Activated CD8-positive, alpha-beta memory T cell treated with anti-CD3 and anti-CD28 coated beads, Interleukin-2, amount 50 U/mL, for 4 hours (primary cell): Measurements from ENCODE around the gene DGKE.

Source experiments
- DNase-seq: peaks from one replicate; pipeline ENCODE4 v3.0.0-alpha.2; 2020

The DGKE gene

DNA sequence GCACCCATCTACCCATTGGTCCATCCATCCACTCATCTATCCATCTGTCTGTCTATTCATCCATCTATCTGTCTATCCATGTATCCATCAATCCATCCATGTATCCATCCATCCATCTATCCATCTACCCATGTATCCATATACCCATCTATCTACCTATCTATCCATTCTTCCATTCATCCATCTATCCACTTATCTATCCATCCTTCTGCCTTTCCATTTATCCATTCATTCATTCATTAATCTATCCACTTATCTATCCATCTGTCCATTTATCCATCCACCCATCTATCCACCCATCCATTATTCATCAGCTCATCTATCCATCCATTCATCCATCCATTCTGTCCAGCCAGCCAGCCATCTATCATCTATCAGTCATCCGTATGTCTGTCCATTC lies 58.4 kb downstream of the DGKE start:
- DNase-seq, result no peak

DNA sequence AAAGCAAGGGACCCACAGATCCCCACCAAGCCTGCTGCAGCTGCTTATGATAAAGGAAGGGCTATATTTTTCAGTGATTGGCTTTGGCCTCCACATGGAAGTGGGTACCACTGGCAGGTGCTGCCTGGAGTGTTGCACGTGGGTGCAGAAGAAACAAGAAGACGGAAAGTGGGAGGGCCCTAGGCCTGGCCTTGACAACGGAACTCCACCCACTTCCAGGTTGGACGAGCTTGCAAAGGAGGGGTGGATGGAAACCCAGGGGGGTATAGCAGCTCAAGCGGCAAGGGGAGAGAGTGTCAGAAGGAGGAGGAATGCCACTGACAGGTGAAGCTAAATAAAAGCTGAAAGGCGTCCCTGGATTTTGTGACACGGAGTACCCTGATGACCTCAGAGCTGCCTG lies 59.6 kb downstream of the DGKE start:
- no peak for DNase-seq

DNA sequence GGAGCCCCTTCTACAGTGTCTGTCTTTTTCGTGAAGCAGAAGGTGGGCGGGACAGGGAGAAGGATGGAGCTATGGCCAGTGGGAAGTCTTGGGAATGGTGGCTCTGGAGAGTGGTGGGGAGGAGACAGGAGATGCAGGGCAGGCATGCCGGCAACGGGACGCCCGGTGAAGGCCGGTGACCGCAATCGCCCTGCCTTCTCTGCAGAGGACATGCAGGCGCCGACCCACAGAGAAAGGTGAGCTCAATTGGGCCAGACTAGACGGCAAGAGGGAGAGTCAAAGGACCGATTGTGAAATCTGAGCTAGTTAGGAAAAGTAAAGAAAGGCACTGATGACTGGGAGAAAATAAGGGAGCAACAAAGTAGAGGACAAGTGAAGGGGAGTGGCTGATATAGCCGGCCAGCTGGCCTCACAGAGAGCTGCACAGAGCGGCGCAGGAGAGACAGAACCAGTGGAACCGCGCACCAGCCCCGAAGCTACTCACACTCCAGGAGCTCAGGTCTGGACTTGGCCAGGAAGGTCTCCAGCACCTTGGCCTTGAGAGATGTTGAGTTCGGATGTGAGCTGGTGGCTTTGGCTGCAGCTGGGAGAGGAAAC lies 61.0 kb downstream of the DGKE start:
- no peak for DNase-seq

DNA sequence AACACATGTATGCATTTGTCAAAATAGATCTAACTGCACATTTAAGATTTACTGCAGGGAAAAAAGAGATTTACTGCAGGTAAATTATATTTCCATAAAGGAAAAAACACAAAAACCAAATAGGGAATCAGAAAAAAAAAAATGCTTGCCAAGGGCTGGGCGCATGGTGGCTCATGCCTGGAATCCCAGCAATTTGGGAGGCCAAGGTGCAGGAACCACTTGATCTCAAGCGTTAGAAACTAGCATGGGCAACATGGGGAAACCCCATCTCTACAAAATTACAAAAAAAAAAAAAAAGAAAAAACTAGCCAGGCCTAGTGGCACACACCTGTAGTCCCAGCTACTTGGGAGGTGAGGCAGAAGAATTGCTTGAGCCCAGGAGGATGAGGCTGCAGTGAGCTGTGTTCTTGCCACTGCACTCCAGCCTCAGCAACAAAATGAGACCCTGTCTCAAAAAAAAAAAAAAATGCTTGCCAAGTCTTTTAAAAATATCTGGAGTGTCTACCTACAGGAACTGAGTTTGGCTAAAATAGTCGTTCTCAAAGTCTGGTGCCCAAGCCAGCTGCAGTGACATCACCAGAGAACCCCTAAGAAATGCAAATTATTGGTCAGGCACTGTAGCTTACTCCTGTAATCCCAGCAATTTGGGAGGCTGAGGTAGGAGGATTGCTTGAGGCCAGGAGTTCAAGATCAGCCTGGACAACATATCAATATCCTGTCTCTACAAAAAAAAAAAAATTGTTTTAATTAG lies 62.4 kb downstream of the DGKE start:
- no peak for DNase-seq

DNA sequence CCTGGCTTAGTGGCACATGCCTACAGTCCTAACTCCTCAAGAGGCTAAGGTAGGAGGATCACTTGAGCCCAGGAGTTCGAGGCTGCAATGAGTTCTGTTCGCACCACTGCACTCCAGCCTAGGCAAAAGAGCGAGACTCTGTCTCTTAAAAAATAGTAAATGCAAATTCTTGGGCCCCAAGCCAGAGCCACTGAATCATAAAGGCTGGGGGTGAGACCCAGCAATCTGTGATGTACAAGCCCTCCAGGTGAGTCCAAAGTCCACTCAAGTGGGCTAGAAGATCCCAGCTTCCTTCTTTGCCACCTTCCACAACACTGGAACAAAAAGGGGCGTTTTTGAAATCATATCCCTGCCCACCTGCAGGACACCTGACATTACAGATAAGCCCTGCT lies 63.0 kb downstream of the DGKE start:
- DNase-seq, result no peak

DNA sequence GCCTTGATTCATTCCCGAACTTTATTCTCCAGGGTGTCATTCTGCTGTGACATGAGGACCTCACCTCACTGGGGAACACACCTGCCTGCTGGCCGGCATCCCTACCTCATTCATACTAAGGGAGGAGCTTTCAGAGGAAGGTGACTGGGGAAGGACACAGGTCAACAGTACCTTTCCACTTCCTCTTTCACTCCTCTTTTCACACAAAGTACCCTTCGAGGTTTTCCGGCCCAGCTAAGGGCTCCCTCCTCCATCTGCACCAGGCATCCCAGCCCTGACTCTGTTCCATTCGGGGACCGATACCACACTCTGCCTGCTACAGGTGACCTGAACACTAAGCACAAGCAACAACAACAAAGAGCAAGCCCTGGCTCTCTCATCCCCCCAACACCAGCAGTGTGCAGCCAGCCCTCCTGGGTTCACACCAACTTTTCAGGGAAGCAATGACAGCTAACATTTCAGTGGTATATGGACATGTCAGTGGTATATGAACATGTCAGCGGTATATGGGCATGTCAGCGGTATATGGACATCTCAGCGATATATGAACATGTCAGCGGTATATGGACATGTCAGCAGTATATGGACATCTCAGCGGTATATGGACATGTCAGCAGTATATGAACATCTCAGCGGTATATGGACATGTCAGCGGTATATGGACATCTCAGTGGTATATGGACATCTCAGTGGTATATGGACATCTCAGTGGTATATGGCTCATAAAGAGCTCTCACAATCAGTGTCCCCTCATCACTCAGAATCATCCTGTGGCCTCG lies 63.9 kb downstream of the DGKE start:
- DNase-seq, result no peak

DNA sequence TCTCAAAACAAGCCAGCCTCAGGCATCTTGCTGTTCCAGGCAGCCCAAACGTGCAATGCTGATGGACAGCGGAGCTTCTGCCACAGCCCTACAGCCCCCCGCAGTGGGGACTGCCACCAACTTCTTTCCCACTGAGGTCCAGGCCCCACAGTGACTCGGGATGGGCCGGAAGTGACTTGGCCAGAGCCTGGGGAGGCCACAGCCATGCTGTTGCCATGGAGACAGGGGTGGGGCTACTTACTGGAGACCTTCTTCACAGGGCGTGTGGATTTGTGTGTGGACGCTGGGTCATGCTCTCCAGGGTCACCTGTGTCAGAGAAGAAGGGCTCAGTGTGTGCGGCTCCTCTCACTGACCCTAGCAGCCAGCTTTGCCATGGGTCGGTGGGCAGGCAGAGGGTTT lies 64.9 kb downstream of the DGKE start:
- no peak for DNase-seq

DNA sequence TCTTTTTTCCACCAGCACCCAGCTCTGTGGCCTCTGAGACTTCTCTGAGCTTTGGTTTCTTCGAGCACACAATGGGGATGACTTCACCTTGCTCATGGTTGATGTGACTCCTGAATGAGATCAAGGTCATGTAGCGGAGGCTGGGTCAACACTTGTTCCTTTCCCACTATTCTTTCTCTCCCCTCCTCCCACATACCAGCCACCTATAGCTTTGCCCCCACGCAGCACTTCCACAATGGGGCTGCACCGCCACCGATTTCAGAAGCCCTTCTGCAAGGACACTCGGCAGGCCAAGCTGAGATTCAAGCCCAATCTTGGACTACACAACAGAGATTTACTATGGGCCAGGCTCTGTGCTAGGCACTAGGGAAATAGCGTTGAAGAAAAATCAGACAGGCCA lies 65.5 kb downstream of the DGKE start:
- no peak for DNase-seq

DNA sequence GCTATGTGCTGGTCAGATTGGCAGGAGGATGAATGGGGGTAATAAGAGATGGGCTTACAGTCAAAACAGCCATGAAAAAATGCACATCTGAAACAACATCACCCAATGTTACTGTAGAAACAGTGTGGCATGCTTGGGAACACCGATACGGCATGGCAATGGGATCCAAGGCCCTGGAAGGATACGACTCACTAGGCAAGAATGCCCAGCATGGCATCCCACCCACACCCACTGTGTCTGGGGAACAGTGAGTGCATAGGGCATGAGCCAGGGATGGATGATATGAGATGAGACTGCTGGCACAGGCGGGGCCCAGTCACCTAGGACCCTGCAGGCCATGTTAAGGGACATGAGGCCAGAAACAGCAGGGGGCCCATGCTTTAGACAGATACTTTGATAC lies 68.4 kb downstream of the DGKE start:
- DNase-seq, result no peak

DNA sequence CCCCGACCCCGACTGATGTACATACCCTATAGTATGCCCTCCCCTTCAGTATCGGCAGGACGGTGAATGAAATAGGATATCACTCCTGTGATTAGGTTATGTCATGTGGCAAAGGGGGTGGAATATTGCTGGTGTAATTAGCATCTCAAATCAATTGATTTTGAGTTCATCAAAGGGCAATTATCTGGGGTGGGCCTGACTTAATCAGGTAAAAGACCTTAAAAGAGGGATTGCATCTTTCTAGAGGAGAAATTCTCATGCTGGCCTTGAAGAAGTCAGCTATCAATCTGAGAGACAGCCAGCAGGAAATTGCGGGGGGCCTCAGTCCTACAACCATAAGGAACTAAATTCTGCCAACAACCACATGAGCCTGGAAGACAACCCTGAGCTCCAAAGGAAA lies 69.6 kb downstream of the DGKE start:
- no peak for DNase-seq

DNA sequence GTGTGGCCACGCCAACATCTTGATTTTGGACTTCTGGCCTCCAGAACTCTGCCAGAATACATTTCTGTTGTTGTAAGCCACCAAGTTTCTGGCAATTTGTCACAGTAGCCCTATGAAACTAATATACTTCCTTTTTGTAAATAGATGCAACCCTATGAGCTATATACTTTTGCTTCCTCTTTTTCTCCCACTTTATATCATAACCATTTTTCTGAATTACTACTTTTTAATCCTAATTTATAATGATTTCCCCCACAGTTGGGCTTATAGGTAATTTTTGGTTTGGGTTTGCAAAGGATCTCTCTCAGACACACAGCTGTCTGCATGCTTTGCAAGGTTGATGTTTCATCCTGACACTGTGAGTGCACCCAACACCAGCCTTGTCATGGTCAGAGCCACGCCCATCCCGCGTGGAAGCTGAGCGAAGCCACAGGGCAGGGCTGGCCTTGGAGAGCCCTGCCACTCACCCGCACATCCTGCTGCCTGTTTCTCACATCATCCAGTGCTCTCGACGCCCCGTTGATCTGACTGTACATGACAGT lies 74.1 kb downstream of the DGKE start:
- no peak for DNase-seq

DNA sequence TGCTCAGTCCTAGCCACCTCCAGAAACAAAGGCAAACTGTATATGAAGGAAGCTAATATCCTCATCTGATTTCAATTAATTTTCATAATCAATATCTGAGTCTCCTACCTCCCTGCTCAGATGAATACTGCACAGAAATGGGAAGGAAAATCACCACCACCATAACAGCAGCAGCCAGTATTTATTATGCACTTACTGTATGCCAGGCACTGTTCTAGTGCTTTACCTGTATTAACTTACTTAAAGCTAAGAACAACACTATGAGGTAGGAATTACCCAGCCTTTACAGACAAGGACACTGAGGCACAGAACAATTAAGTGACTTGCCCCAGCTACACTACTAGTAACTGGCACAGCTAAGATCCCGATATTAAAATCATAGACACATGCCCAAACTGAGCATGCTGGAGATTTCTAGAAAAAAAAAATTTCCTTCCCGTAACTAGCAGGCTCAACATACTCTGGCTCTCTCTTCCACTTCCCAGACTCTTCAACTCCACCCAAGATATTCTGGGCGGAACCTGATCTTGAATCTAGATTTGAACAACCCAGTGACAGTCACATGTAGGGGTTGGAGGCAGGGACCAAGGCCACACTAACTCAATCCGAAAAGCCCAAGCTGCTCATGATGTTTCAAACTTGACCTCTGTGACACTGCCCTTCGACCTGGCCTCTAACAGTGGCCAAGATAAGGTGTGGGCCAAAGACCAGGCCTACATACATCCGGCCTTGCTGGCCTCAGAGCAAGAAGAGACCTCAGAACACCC lies 76.0 kb downstream of the DGKE start:
- no peak for DNase-seq

DNA sequence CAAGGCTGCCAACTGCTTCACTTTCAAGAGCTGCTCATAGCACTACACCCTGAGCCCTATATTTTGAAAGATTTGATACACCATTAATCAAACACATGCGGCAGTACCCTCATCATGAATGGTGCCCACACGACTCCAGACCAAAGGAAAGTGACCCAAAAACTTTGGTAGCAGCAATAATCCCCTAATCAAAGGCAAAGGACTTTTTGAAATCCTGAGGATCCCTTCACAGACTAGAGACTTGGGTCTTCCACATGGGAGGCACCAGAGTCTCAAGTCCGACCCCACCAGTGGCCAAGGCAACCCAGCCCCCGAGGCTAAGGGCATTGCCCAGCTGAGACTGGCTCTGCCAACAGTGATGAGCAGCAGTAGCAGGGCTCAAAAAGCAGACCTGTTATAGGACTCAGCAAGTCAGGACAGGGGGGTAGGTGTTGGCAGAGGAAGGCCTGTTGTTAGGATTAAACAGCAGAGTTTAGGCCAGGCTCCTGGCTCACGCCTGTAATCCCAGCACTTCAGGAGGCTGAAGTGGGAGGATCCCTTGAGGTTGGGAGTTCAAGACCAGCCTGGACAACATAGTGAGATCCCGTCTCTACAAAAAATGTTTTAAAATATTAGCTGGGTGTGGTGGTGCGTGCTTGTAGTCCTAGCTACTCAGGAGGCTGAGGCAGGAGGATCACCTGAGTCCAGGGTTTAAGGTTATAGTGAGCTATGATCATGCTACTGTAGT lies 76.7 kb downstream of the DGKE start:
- DNase-seq, result no peak

DNA sequence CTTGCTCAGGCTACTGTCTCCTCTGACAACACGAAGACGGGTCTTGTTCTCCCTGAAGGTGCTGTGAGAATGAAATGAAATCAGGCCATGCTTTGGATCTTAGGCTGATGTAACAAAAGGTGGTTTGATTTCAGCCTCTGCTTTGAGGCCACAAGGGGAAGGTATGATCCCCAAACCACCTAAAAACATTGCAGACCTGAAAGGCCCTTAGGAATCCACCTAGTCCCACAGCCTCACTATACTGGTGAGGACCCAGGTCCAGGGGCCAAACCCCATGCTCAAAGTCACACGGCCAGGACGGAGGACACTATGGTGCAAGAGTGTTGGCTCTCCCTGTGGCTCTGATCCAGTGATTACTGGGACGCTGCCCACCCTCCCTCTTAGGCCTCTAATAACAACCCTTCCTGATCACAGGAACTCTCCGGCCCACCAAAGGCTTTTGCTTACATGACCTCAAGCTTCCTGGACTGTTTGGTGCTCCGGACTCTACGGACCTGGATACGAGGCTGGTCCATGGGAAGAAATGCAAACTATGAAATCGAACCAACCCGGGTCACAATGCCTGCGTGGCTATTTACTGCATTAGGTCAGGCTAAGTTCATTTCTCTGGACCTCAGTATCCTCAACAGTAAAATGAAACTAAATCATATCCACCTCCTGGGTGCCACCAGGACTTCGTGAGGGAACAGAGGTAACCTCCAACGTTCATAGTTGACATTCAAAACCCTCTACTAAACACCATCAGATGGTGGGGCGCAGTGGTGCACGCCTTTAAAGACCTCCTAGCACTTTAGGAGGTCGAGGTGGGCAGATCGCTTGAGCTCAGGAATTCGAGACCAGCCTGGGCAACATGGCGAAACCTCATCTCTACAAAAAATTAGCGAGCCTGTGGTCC lies 78.4 kb downstream of the DGKE start:
- DNase-seq, result no peak

DNA sequence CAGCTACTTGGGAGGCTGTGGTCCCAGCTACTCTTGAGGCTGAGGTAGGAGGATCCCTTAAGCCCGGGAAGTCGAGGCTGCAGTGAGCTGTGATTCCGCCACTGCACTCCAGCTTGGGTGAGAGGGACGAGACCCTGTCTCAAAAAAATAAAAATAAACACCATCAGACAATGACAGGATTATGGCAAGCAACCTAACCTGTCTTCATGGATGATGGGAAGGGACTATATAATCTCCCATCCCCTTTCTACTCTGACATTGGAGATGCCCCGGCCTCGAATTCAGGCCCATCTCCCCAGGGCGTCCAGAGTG lies 79.0 kb downstream of the DGKE start:
- DNase-seq, result no peak

DNA sequence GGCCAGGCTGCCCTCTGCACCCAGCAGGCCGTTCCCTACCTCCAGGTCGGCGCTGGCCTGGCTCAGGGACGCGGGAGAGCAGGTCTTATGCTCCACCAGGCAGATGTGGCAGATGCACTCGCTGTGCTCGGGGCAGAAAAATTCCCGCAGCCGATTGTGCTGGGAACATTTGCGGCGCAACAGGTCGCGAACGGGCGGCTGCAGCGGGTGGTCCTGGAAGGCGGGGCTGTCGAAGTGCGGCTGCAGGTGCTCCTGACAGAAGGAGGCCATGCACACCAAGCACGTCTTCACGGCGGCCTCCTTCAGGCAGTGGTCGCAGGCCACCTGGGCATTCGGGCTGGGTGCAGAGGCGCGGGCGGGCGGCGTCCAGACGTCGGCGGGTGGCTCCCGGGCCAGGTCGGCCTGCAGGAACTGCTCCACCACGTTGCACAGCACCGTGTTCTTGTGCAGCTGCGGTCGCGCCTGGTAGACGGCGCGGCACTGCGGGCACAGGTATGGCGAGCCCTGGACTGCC lies 79.5 kb downstream of the DGKE start:
- DNase-seq, result no peak

DNA sequence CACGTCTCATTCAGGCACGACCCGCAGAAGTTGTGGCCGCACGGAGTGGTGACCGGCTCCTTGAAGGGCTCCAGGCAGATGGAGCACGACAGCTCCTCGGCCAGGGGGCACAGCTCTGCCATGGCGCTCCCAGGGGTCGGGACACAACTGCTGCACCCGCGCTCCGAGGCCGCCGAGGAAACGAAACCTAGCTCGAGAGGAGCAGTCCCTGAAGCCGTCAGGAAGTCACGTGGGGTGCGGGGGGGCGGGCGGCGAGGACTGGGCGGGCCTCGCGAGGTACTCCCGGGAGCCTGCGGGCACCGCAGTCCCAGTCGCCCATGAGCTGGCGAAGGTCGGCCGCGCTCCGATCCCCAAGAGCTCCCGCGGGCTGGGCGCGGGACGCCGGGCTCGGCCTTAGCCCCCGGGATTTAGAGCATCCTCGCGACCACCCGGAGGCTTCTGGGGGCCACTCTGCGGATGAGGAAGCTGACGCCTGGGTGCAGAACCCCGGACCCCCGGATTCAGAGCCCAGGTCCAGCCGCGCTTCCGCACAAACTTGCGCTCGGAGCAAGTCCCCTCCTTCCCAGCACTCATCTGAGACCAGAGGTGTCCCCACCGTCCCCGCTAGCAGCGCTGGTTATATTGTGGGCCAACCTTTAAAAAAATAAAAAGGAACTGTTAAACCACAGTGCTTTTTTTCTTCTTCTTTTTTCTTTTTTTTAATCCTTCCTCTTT lies 80.1 kb downstream of the DGKE start, which contains the start of gene TRIM25:
TSS of gene TRIM25 (minus strand) at position 183 of the 714 bp plus-strand sequence. CDS start at position 122, 61 bp downstream.
- peak; percentile 85 for DNase-seq

DNA sequence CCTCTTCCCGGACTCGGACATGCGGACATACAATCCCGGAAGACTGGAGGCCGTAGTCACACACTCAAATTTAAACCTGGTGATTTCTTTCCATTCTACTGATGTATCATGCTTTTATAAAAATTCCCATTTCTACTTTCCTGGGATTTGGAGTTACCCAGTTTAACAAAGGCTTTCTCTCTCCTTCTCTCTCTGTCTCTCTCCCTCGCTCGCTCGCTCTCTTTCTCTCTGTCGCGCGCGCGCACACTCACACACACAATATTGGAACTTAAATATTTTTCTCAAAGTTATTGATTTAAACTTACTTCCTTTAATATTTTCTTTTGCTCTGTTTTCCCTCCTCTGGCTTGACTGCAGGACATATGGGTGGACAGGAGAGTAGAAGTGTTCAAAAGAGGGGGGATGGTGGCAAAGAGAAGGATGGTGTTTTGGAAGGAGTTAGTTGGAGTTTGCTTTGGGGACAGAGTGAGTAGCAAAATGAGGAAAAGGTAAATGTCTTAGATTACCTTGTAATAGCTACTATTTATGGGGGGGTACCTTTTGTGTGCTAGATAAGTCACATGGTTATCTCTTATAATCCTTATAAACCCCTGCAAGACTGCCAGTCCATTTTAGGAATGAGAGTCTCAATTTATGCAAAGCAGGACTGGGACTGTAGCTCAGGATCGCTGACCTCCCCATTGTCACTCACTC lies 80.8 kb downstream of the DGKE start:
- DNase-seq, result no peak

DNA sequence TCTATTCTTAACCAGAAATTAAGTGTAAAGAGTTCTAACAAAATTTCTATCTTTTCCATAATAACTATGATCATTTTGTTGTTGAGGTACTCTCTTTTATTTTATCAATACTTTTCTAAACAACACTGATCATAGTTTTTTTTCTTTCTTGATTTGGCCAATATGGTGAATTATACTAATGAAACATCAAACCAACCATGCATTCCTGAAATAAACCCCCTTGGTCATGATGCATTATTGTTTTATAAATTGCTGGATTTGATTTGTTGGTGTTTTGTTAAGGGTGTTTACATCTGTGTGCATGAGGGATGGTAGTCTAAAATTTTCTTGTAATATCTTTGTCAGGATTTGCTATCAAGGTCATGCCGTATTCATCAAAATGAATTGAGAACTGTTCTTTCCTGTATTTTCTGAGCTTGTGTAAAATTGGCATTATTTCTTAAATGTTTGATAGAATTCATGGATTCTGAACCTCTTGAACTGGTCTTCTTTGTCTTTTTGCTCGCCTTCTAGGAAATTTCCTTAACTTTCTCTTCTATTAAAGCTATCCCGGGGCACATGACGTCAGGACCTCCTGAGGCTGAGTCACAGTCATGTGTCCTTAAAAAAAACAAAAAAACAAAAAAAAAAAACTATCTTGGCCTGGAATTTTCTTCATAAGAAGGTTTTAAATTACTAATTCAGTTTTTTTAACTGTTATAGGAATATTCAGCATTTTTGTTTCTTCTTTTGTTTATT lies 83.8 kb downstream of the DGKE start:
- no peak for DNase-seq
